Ascending aorta (tissue), 2 donors: ENCODE data around the gene MGAT5. TPM values are rescaled to one million over a fixed set of nuclear protein-coding genes. Genes with fewer than 3 reads are reported as not detected.

ENCODE experiments used
- DNase-seq, 2 donors: peaks; one replicate each; pipeline ENCODE4 v3.0.0-alpha.2; 2019; ENCODE audit warnings: low spot score in 2 of 2
- H3K27ac ChIP-seq, 2 donors: fragments of 200-600 bp; sonication (generic); one replicate each; pipeline ENCODE4 v1.5.1; 2016 to 2017; ENCODE audit warnings: mild to moderate bottlenecking in 1 of 2
- H3K27me3 ChIP-seq: fragments of 200-600 bp; sonication (generic); one replicate; pipeline ENCODE4 v1.5.1; 2017
- H3K36me3 ChIP-seq, 2 donors: fragments of 200-600 bp; sonication (generic); one replicate each; pipeline ENCODE4 v1.5.1; 2016
- H3K4me1 ChIP-seq, 2 donors: fragments of 200-600 bp; sonication (generic); one replicate each; pipeline ENCODE4 v1.5.1; 2016 to 2017; ENCODE audit warnings: mild to moderate bottlenecking in 1 of 2
- H3K4me3 ChIP-seq, 2 donors: fragments of 200-600 bp; sonication (generic); one replicate each; pipeline ENCODE4 v1.5.1; 2016 to 2017; ENCODE audit warnings: mild to moderate bottlenecking in 1 of 2
- H3K9me3 ChIP-seq, 2 donors: fragments of 200-600 bp; sonication (generic); one replicate each; pipeline ENCODE4 v1.5.1; 2016
- intact Hi-C: fragments of 100-400 bp; cut with DNase I; formaldehyde crosslinking; loops from one replicate; pipeline ENCODE4 v1.15.1; 2023
- total RNA-seq: library from RNA; depleted of rRNA; stranded (reverse); fragments of >200 nt; gene quantifications from one replicate; pipeline ENCODE4 v1.1.0, GENCODE V29; 2016
- TF ChIP-seq, protein P1 (sequence below), 3 experiments: fragments of 200-600 bp in 2 of 3; fragments of 450-650 bp in 1 of 3; sonication (generic) in 2 of 3; IDR thresholded peaks; one replicate each; pipeline ENCODE4 v1.5.1; 2016 to 2019; ENCODE audit warnings: antibody characterized with exemption in 3 of 3, mild to moderate bottlenecking in 1 of 3, moderate library complexity in 1 of 3

Gene MGAT5
- total RNA-seq, 1 donor from 2014 or later = 15.4 TPM

- Histone ChIP-seq H3K27ac (no peak overlapping the region), H3K9me3 (no peaks in the 10 kb centered on the region), H3K36me3 (peaks cover 12 to 14% of the 10 kb centered on the region in 2 donors), H3K4me1 (no peaks in the 10 kb centered on the region), H3K4me3 (no peak overlapping the region), H3K27me3 (no peaks in the 10 kb centered on the region)
- intact Hi-C loops = no loop called here
- TF ChIP-seq, protein P1, sequence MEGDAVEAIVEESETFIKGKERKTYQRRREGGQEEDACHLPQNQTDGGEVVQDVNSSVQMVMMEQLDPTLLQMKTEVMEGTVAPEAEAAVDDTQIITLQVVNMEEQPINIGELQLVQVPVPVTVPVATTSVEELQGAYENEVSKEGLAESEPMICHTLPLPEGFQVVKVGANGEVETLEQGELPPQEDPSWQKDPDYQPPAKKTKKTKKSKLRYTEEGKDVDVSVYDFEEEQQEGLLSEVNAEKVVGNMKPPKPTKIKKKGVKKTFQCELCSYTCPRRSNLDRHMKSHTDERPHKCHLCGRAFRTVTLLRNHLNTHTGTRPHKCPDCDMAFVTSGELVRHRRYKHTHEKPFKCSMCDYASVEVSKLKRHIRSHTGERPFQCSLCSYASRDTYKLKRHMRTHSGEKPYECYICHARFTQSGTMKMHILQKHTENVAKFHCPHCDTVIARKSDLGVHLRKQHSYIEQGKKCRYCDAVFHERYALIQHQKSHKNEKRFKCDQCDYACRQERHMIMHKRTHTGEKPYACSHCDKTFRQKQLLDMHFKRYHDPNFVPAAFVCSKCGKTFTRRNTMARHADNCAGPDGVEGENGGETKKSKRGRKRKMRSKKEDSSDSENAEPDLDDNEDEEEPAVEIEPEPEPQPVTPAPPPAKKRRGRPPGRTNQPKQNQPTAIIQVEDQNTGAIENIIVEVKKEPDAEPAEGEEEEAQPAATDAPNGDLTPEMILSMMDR (IDR thresholded peaks at IDR 0.05) = no peak
- no peak for DNase-seq
Observed at GRCh38 chr2:134449751-134450513, 196.1 kb downstream of the MGAT5 start.

- Histone ChIP-seq H3K36me3 (peaks cover 12 to 14% of the 10 kb centered on the region in 2 donors), H3K27ac (no peak overlapping the region), H3K4me3 (no peak overlapping the region), H3K9me3 (no peaks in the 10 kb centered on the region), H3K4me1 (no peaks in the 10 kb centered on the region), H3K27me3 (no peaks in the 10 kb centered on the region)
- intact Hi-C loops = no loop called here
- TF ChIP-seq, protein P1 (IDR thresholded peaks at IDR 0.05) = no peak
- DNase-seq = no peak
Observed at GRCh38 chr2:134451347-134451630, 197.4 kb downstream of the MGAT5 start.

DNA sequence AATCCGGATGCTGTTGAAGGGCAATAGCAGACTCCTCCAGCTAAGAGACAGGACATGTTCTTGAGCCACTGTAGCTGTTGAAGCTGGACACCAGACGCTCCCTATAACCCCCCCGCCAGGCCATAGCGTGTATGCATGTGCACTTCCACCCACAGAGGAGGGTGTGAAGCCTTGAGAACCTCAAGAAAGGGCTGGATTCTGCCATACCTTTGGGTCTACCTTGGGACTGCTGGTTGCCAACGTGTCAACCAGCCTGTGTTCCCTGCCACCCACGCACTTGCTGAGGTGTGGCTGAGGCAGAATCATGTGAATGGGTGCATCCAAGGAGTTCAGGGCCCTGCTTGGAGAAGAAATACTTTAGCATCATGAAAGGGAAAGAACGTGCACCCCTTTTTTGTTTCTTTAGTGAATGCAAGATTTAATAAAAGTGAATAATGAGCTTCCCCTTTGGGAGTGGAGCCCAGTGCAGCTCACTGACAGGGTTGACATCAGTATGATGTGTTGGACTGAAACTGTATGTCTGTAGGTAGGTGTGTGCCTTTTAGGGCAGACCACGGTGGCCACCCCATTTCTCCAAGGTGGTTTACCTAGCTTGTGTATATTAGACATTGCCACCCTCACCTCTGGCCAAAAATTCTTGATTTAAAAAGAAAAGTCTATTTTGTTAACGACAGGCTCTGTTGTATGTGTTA, 198.3 kb downstream of the MGAT5 start:
- H3K4me3 ChIP-seq = no peak overlapping the region
- intact Hi-C loops = no loop called here
- TF ChIP-seq, protein P1 (IDR thresholded peaks at IDR 0.05) = no peak
- H3K27me3 ChIP-seq = no peaks in the 10 kb centered on the region
- H3K36me3 ChIP-seq = peaks cover 12 to 14% of the 10 kb centered on the region in 2 donors
- H3K4me1 ChIP-seq = no peaks in the 10 kb centered on the region
- no peak overlapping the region for H3K27ac ChIP-seq
- no peak for DNase-seq
- H3K9me3 ChIP-seq = no peaks in the 10 kb centered on the region

GRCh38 chr2:134453476-134453875, 199.6 kb downstream of the MGAT5 start:
- Histone ChIP-seq H3K4me3 (no peak overlapping the region), H3K36me3 (peaks cover 5 to 8% of the 10 kb centered on the region in 2 donors), H3K4me1 (no peaks in the 10 kb centered on the region), H3K27ac (no peak overlapping the region), H3K27me3 (no peaks in the 10 kb centered on the region), H3K9me3 (no peaks in the 10 kb centered on the region)
- DNase-seq = no peak
- TF ChIP-seq, protein P1 (IDR thresholded peaks at IDR 0.05) = no peak
- intact Hi-C loops = no loop called here

- peaks cover under 1 to 3% of the 10 kb centered on the region in 2 donors for H3K36me3 ChIP-seq
- H3K4me1 ChIP-seq = no peaks in the 10 kb centered on the region
- DNase-seq = no peak
- H3K4me3 ChIP-seq = no peak overlapping the region
- no peaks in the 10 kb centered on the region for H3K27me3 ChIP-seq
- H3K27ac ChIP-seq = no peak overlapping the region
- intact Hi-C loops = no loop called here
- TF ChIP-seq, protein P1 (IDR thresholded peaks at IDR 0.05) = no peak
- H3K9me3 ChIP-seq = no peaks in the 10 kb centered on the region
Observed at GRCh38 chr2:134453973-134454372, 200.1 kb downstream of the MGAT5 start.
